Measurements from ENCODE around the gene SMTNL1. TPM values are rescaled to one million over a fixed set of nuclear protein-coding genes. Genes with fewer than 3 reads are reported as not detected.

The SMTNL1 gene
- total and polyA plus RNA-seq, 9 of the 15 experiments (the other 6 are each of a cell fraction or from before 2014, with no cell fraction given): not detected

- TF ChIP-seq ZNF124 (CRISPR knock-in tag; IDR thresholded peaks at IDR 0.05): no peak
- peak; percentile 53 to 62 for TF ChIP-seq NRF1 (conservative IDR thresholded peaks at IDR 0.05 in 1 of 2, IDR thresholded peaks at IDR 0.05 in 1 of 2)
- no peak for TF ChIP-seq CHD7 (IDR thresholded peaks at IDR 0.05; ENCODE audit: low read depth, low read length)
- no peak for TF ChIP-seq HNRNPK (IDR thresholded peaks at IDR 0.05; ENCODE audit: low read depth, low read length, poor library complexity, severe bottlenecking)
- TF ChIP-seq ZKSCAN1 (IDR thresholded peaks at IDR 0.05; ENCODE audit: low read depth, low read length): no peak; the same call in 1 of the 2 replicates
- no peak for TF ChIP-seq ZKSCAN3 (CRISPR knock-in tag; IDR thresholded peaks at IDR 0.05)
- no peak for TF ChIP-seq CGGBP1 (CRISPR knock-in tag; IDR thresholded peaks at IDR 0.05)
- TF ChIP-seq ZNF398 (CRISPR knock-in tag; IDR thresholded peaks at IDR 0.05): no peak
- TF ChIP-seq HOXB6 (CRISPR knock-in tag; IDR thresholded peaks at IDR 0.05; ENCODE audit: borderline replicate concordance): no peak
- no peak for TF ChIP-seq STAG1 (CRISPR knock-in tag; IDR thresholded peaks at IDR 0.05; ENCODE audit: borderline replicate concordance)
- peak; percentile 86; the same call in 1 of the 2 replicates for TF ChIP-seq XRCC5 (IDR thresholded peaks at IDR 0.05; ENCODE audit: low read depth, low read length)
- TF ChIP-seq ETV6 (IDR thresholded peaks at IDR 0.05; ENCODE audit: borderline replicate concordance in 1 of 2, low read depth in 2 of 2, low read length in 1 of 2): no peak
- no peak for TF ChIP-seq ETV6 (CRISPR knock-in tag; IDR thresholded peaks at IDR 0.05; ENCODE audit: borderline replicate concordance)
Measured at GRCh38 chr11:57567515-57568329, 30.3 kb downstream of the SMTNL1 start, which contains the start of gene UBE2L6 (continued).

All from K562 (cell line).